Fibroblast of the conjunctiva (primary cell): Measurements from ENCODE around the gene PTGIR.

Experiments used
- DNase-seq: peaks from one replicate; pipeline ENCODE4 v3.0.0-alpha.2; 2010; ENCODE audit warnings: low read depth

PTGIR gene, protein sequence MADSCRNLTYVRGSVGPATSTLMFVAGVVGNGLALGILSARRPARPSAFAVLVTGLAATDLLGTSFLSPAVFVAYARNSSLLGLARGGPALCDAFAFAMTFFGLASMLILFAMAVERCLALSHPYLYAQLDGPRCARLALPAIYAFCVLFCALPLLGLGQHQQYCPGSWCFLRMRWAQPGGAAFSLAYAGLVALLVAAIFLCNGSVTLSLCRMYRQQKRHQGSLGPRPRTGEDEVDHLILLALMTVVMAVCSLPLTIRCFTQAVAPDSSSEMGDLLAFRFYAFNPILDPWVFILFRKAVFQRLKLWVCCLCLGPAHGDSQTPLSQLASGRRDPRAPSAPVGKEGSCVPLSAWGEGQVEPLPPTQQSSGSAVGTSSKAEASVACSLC

DNA sequence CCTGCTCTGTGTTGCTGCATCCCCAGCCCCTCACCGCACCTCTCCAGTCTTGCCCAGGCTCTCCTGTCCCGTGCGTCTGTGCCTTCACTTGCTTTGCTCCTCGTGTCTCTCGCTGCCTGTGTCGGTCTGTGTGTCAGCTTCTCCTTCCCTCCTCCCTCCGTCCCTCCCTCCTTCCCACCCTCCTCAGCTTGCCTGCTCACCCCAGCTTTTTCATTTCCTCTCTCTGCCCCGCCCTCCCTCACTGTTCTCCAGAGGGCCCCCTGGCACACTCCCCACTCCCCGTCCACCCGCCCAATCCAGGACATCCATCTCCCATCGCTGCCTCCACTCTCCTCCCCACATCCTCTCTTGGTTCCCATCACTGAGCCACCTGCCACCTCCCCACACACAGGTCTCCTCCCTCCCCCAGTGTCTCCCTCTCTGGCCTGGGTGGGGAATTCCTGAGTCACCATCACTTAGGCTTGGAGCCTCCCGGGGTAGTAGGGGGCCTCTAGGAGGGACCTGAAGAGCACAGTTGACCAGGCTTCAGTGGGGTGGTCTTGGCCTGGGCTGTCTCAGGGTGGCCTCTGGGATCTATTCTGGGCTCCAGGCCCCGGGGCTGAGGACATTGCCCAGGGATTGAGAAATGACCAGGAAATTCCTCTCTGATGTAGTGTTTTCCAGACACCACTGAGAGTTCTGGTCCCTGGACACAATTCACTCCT is at the start of gene PTGIR:
Gene PTGIR, minus strand, starts transcription at position 132 of the 704 bp plus-strand sequence. CDS start 864 bp downstream, outside the sequence.
- DNase-seq: no peak

DNA sequence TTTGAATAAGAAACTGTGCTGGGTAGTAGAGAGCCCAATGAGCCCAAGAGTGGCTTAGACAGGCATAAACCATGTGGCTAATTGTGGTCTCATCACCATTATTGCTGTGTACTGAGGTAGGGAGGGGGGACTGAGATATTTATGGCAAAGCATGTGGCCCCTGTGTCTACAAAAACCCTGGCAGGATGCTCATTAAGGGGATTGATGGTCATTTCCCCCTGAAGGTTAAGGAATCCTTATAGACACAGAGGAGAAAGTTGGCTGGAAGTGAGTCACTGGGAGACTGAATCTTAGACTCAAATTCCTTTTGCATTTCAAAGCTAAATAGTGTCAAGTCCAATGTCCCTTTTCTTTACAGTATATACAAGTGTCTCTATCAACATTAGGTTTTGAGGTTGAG is 45.9 kb upstream of the PTGIR start:
- no peak for DNase-seq

DNA sequence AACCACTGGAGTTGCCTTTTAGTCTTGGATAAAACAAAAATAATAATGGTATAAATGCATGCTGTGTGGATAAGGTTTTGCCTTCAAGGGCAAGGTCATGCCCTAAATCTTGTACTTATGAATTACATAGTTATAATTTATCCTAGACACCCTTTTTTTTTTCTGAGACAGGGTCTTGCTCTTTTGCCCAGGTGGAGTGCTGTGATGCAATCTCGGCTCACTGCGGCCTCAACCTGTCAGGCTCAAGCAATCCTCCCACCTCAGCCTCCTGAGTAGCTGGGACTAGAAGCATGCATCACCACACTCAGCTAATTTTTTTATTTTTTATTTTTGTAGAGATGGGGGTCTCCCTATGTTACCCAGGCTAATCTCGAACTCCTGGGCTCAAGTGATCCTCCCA is 43.8 kb upstream of the PTGIR start:
- no peak for DNase-seq

DNA sequence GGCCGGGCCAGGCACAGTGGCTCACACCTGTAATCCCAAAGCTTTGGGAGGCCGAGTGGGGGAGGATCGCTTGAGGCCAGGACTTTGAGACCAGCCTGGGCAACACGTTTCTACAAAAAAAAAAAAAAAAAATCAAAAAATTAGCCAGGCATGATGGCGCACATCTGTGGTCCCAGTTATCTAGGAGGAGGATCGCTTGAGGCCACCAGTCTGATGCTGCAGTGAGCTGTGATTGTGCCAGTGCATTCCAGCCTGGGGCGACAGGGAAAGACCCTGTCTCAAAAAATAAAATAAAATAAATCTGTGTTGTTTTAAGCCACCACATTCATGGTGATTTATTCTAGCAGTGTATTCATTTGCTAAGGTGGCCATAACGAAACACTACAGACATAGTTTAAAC is 40.2 kb upstream of the PTGIR start:
- no peak for DNase-seq

DNA sequence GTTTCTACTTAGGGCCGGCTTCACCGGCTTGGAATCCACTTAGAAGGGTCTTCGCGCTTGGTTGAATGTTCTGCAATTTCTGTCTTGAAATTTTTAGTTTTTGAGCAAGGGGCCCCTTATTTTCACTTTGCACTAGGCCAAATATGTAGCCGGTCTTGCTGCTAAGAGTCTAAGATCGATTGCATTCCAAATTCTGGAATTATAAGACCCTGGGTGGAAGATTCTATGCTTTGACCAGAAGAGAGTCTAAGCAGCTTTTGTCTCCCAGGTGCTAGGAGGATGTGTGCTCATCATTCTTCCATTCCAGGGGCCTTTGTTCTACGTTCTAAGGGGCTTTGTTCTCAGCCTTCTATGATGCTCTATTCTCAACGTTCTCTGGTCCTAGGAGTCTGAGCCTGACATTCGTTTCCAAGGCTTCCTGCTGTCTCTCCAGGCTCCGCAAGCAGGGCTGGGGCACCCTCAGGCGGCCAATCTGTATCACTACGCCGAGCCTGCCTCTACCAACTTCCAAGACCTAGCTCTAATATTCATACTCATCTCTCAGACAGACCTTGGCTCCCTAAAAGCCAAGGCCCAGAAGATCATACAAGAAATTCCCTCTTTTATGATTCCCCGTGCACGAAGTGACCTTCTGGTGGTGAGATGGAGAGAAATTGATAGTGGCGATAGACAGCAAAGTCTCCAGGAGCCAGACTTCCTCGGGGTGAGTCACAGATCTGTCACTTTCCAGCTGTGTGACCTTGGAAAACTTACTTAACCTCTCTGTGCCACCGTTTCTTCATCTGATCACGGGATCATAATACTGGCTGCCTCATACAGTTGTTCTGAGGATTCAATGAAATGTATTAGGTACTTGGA is 37.1 kb upstream of the PTGIR start:
- DNase-seq: peak; percentile 82

DNA sequence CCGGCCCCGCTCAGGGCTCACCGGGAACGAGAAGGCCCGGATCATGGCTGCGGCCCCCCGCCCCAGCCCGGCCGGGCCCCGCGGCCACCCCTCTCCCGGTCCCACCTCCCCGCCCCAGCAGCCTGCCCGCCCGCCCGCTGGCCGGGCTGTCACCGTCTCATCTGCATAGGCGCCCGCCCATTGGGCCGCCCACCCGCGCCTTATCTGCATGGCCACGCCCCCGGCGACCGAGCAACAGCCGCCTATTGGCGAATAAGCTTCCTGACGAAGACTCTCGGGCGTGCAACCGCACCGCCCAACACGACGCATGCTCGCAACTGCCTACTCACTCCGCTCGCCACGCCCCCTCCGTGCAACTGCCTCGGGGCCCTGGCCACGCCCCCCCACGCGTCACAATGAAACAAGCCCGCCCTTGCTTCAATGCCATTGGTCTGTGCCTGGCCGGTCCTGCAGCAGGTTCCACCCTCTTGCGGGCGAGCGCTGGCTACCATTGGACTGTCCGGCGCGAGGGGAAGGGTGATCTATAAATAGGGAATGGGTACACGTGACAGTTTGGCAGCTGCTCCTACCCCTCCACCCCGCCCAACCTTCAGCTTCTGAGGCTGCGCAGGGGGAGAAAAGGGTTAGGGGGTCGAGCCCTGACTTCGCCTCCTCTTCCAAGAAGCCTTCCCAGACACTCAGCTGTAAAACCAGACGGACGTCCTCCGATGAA is 36.3 kb upstream of the PTGIR start, which contains the start of gene DACT3:
Gene DACT3, minus strand, starts transcription at position 163 of the 712 bp plus-strand sequence. Its CDS starts 118 bp downstream, at position 45.
- peak; percentile 100 for DNase-seq

DNA sequence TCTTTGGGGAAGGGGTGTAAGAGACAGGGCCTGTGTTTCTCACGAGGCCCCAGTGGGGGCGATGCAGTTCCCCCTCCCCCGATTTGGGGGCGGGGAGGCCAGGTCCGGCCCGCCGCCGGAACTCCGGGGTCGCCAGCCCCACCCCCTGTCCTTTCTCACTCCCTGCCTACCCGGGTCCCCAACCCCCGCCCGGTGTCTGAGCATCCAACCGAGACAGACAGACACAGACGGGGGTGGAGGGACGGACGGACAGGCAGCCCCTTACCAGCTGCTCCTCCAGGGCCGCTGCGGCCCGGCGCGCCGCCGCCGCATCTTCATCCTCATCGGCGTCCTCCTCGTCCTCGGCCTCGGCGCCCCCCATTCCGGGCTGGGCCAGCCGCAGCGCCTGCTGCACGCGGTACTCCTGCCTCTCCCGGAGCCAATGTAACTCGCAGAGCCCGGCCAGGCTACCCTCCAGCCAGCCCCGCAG is 35.7 kb upstream of the PTGIR start:
- DNase-seq: no peak

DNA sequence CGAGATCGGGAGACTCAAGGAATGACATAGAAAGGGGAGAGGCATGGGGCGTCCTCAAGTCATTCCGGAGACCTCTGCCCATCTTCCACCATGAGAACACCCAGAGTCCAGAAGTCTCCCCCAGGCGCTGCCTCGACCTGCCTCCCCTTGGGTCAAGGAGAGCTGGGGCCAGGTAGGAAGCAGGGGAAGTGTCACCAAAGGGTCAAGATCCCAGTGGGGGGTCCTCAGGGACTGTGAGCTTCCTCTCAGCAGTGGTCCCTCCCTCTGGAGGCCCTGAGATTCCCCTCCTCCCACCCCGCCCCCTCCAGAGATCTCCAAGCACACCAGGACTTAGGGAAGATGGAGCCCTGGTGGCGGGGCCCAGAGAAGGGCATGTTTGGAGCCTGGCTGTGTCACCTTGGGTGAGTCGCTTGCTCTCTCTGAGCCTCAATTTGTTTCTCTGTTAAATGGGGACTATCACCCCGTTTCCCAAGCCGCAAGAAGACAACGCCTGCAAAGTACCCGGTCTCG is 35.2 kb upstream of the PTGIR start:
- DNase-seq: no peak

DNA sequence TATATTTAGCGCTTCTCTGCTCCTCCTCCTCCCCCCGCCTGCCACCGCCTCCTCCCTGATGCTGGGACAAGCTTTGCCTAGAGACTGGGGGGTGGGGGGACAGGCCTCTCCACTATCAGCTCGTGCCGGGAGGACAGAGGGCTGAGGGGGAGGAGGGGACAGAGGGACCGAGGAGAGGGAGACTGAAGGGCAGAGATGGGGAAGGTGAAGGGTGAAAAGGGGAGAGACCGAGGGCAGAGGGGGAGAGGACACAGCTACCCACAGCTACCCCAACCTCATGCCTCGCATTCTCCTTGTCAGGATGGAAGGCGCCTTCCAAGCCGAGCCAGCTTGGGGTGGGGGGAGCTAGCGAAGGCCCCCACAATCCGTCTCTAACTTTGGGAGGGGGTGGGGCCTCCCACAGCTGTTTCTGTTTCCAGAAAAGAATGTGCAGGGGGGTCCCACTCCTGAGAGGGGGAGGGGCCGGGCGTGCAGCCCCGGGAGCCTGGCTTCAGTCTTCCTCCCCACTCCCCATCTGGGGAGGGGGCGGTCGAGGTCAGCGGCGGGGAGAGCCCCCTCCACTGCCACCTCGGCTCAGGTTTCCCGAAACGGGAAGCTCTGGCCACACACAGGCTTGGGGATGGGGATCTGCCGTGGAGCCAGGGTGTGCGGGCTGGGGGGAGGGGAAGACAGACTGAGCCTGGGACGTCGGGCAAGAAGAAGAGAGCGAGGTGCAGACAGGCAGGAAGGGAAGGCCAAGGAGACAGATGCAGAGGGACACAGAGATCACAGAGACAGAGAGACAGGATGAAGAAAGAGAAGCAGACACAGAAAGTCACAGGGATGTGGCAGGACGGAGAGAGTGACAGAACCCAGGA is 34.5 kb upstream of the PTGIR start:
- no peak for DNase-seq

DNA sequence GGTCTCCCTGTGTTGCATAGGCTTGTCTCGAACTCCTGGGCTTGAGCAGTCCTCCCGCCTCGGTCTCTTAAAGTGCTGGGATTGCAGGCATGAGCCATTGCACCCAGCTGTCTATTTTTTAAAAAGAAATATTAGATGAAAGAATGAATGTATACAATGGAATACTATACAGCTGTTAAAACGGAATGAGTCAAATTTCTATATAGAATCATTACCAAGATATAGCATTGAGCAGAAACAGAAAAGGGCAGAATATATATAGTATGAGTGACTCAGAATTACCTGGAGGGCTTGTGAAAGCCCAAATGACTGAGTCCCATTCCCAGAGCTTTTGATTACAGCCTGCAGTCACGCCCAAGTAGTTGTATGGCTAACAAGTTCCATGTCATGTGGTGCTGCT is 31.7 kb upstream of the PTGIR start:
- DNase-seq: no peak

DNA sequence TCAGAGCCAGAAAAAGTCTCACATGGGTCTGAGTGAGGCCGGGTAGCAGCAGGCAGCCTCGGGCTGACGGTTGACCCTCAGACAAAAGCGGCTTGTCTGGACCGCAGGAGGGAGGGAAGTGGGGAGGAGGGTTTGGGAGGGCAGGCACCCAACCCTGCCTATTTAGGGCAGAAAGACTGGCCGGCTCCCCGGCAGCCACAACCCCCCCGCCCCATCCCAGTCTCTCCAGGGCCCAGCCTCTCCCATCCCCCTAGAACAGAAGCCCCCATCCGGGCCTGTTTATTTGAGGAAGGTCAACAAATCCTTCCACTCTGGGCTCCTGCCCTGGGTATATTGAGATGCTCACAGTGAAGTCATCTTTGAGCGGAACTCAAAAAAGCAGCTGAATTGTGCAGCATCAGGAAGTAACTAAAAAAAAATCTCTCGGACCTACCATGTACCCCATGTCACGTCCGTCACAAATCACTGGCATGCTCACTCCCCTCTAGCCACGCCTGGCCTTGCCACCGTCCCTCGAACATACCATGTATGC is 29.8 kb upstream of the PTGIR start:
- no peak for DNase-seq

DNA sequence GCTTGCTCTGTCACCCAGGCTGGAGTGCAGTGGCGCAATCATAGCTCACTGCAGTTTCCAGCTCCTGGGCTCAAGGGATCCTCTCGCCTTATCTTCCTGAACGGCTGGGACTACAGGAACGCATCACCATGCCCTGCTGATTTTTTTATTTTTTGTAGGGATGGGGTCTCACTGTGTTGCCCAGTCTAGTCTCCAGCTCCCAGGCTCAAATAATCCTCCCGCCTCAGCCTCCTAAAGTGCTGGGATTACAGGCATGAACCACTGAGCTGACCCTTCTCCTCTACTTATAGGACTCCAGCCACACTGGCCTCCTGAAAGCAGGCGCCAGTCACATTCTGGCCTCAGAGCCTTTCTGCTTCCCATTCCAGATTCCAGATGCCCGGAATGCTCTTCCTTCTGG is 25.6 kb upstream of the PTGIR start:
- DNase-seq: no peak

DNA sequence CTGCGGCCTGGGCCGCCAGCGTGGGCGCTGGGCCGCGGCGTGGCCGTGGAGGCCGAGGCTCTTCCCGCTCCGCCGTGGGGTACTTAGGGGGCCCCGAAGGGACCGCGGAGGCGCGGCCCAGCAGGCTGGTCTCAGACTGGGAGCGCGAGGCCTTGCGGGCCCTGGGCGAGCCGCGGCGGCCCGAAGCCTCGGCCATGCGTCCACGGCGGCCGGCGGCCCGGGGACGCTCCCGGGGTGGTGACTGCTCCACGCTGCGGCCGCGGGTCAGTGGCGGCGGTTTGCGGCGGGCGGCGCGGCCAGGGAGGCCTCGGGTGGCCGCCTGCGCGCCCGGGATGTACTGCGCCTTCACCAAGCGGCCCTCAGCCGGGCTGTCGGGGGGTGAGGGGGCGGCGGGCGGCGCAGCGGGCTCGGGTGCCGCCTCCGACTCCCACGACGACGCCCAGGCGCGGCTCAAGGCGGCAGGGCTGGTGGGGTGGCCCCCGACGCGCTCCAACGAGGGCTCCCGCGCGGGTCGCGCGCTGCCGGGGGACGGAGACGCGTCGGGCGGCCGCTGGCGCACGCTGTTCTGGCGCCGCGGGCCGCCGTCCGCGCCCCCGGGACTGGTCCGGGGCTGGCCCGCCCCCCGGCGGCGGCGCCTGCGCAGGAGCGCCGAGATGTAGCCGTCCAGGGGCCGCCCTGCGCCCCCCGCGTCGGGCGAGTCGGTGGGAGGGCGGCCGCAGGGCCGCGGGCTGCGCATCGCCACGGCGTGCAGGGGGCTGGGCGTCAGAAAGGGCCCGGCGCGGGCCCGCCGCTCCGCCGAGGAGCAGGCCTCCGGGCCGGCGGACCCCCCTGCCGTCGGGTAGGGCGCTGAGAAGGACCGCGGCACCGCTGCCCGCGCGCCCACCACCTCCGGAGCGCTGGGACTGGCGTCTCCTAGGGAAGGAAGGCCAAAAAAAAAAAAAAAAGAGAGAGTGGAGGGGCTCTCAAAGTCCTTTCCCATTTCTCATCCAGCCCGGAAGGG is 24.4 kb upstream of the PTGIR start:
- no peak for DNase-seq

DNA sequence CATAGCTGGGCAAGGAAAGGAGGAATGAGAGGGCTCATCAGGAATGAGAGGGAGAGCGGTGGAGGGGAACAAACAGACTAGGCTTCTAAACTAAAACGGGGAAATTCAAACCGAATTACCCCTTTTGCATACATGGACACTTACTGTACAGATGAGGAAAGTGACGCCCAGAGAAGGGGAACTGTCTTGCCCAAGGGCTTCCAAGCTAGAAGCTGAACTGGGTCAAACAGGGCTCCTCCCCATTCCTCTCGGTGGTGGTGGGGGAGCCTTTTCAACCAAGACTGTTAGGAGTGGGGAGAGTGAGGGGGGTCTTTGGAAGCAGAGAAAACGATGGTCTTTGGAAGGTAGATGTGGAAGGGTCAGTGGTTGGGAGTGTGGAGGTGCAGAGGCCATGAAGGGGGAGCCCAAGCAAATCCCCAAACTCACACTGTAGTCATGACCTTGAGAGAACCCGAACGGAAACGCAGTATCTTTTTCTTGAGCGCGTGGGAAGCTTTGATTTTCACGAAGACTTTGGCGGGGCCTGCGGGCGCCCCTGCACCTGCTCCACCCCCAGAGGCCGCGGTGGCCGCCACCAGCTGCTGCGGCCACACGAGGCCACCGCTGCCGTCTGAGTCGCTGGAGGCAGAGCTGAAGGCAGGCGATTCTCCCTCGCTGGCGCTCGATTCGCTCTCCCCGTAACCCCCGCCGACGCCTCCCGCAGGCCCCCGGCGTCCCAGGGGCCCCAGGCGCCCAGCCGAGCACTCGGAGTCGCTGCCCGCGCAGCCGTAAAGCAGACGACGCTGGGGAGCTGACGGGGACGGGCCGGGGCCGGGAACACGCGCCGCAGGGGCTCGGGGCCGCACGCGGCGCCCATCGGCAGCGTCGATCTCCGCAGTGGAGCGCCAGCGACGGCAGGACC is 23.4 kb upstream of the PTGIR start:
- no peak for DNase-seq

DNA sequence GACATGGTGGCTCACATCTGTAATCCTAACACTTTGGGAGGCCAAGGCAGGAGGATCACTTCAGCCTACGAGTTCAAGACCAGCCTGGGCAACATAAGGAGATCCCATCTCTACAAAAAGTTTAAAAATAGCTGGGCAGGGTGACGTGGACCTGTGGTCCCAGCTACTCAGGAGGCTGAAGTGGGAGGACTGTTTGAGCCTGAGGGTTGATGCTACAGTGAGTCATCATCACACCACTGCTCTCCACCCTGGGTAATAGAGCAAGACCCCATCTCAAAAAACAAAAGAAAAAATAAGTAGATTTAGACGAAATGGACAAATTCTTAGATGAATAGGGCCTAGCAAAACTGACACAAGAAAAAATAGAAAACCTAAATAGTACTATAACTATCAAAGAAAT is 21.5 kb upstream of the PTGIR start:
- no peak for DNase-seq

DNA sequence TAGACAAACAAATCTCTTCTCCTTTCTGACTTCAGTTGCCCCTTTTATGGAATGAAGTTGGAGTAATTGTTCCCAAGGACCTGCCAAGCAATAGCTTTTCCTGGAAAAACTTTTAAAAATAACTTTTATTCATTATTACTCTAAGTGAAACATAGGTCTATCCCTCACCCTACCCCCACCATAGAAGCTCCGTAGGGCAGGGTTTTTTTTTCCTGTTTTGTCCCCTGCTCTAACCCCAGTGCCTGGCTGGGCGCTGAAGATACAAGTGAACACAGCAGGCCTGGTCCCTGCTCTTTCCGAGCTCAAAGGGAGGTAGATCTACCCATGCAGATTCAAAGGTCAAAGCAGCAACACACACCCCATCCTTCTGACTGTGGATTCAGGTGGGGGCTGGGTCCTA is 19.8 kb upstream of the PTGIR start:
- DNase-seq: no peak

DNA sequence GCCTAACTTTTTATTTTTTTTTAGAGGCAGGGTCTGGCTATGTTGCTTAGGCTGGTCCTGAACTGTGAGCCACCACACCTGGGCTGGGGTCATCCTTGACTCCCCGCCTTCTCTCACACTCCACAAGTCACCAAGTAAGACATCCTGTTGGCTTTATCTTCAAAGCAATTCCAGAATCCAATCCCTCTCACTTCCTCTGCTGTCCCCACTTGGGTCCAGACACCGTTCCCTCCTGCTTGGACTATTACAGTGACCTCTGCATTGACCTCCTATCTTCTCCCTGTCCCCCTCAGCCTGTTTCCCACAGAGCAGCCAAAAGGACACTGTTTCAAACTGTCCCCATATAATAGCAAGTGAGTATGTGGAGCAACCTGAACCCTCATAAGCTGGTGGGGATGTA is 15.8 kb upstream of the PTGIR start:
- no peak for DNase-seq
